Head of caudate nucleus (tissue), 42 donors: Measurements from ENCODE around the gene IP6K1.

Experiments
- DNase-seq, 42 donors: peaks; one replicate each; pipeline versions ENCODE4 v3.0.0 to v3.0.0-alpha.2; 2020 to 2021; ENCODE audit warnings: mixed read lengths in 7 of 42
- intact Hi-C: fragments of 100-400 bp; cut with DNase I; formaldehyde crosslinking; loops from one replicate; pipeline ENCODE4 v1.15.0; 2022

Gene IP6K1

GRCh38 chr3:49733551-49733950, 52.8 kb downstream of the IP6K1 start:
- intact Hi-C loops = no loop called here
- DNase-seq = no peak

- intact Hi-C loops = no loop called here
- DNase-seq = no peak
Measured at GRCh38 chr3:49732597-49732996, 53.7 kb downstream of the IP6K1 start.

GRCh38 chr3:49729966-49730609, 56.3 kb downstream of the IP6K1 start:
- intact Hi-C loops = no loop called here
- DNase-seq = no peak

GRCh38 chr3:49727924-49728361, 58.4 kb downstream of the IP6K1 start:
- no peak for DNase-seq
- intact Hi-C loops = no loop called here

- no peak for DNase-seq
- intact Hi-C loops = no loop called here
Measured at GRCh38 chr3:49727154-49727923, 59.0 kb downstream of the IP6K1 start.

- no peak for DNase-seq
- intact Hi-C loops = no loop called here
Measured at GRCh38 chr3:49725906-49726681, 60.2 kb downstream of the IP6K1 start.

GRCh38 chr3:49724586-49724985, 61.8 kb downstream of the IP6K1 start:
- peak in 1 of 42 donors; percentile 43 for DNase-seq
- intact Hi-C loops = loop anchor here (5.0 kb wide), 1 partner anchor 63 kb away; the partner anchor contains the start of gene IP6K1

GRCh38 chr3:49723628-49724551, 62.5 kb downstream of the IP6K1 start, which contains the start of gene GMPPB:
Gene GMPPB, minus strand, starts transcription at chr3:49723951. Its CDS starts 225 bp downstream, at chr3:49723726.
- peak; percentile 93 to 99 (median 97) for DNase-seq
- intact Hi-C loops = loop anchor here (5.0 kb wide), 1 partner anchor 63 kb away; the partner anchor contains the start of gene IP6K1

GRCh38 chr3:49723296-49723627, 63.1 kb downstream of the IP6K1 start:
- peak; percentile 39 to 85 (median 68) for DNase-seq
- intact Hi-C loops = loop anchor here (5.0 kb wide), 1 partner anchor 64 kb away; the partner anchor contains the start of gene IP6K1

- no peak for DNase-seq
- intact Hi-C loops = loop anchor here (5.0 kb wide), 1 partner anchor 64 kb away; the partner anchor contains the start of gene IP6K1
Measured at GRCh38 chr3:49722896-49723295, 63.4 kb downstream of the IP6K1 start.

GRCh38 chr3:49721896-49722781, 64.2 kb downstream of the IP6K1 start:
- DNase-seq = peak in 2 of 42 donors; percentile 15 to 16
- intact Hi-C loops = loop anchor here (5.0 kb wide), 1 partner anchor 65 kb away; the partner anchor contains the start of gene IP6K1

- DNase-seq = no peak
- intact Hi-C loops = loop anchor here (5.0 kb wide), 1 partner anchor 66 kb away; the partner anchor contains the start of gene IP6K1
Measured at GRCh38 chr3:49721596-49721895, 64.8 kb downstream of the IP6K1 start.

GRCh38 chr3:49720855-49721595, 65.3 kb downstream of the IP6K1 start:
- no peak for DNase-seq
- intact Hi-C loops = loop anchor here (5.0 kb wide), 1 partner anchor 66 kb away; the partner anchor contains the start of gene IP6K1

- intact Hi-C loops = no loop called here
- DNase-seq = peak; percentile 90 to 98 (median 96)
Measured at GRCh38 chr3:49719214-49719884, 67.0 kb downstream of the IP6K1 start, which contains the start of gene AMIGO3. Gene AMIGO3, minus strand, starts transcription at chr3:49719684. Its CDS starts 219 bp downstream, at chr3:49719465.

- DNase-seq = peak in 1 of 42 donors; percentile 13
Measured at GRCh38 chr3:49718858-49719213, 67.5 kb downstream of the IP6K1 start.

More at GRCh38 chr3:49718858-49719213, 67.5 kb downstream of the IP6K1 start:
- intact Hi-C loops = no loop called here
